ENCODE data around the gene COL6A3.

- TF ChIP-seq, protein P1, sequence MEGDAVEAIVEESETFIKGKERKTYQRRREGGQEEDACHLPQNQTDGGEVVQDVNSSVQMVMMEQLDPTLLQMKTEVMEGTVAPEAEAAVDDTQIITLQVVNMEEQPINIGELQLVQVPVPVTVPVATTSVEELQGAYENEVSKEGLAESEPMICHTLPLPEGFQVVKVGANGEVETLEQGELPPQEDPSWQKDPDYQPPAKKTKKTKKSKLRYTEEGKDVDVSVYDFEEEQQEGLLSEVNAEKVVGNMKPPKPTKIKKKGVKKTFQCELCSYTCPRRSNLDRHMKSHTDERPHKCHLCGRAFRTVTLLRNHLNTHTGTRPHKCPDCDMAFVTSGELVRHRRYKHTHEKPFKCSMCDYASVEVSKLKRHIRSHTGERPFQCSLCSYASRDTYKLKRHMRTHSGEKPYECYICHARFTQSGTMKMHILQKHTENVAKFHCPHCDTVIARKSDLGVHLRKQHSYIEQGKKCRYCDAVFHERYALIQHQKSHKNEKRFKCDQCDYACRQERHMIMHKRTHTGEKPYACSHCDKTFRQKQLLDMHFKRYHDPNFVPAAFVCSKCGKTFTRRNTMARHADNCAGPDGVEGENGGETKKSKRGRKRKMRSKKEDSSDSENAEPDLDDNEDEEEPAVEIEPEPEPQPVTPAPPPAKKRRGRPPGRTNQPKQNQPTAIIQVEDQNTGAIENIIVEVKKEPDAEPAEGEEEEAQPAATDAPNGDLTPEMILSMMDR (IDR thresholded peaks at IDR 0.05) = no peak
- no peak for TF ChIP-seq POLR2A (IDR thresholded peaks at IDR 0.05)
These were observed 53.8 kb downstream of the COL6A3 start for GRCh38 chr2:237359894-237360780.
